Measurements from ENCODE around the gene KRT76.

KRT76 gene

GRCh38 chr12:52807544-52808470 lies 30.7 kb upstream of the KRT76 start:
- Histone ChIP-seq H3K9ac (ENCODE audit: low read depth, low read length) (no peak overlapping the region), H3K36me3 (ENCODE audit: insufficient read depth, low read length) (no peaks in the 10 kb centered on the region), H3K4me1 (ENCODE audit: insufficient read depth, low read length) (peaks cover 6% of the 10 kb centered on the region), H3K9me3 (ENCODE audit: control insufficient read depth, insufficient read depth, low read length) (no peaks in the 10 kb centered on the region)

- H3K9me3 ChIP-seq (ENCODE audit: control insufficient read depth, insufficient read depth, low read length) = no peaks in the 10 kb centered on the region
- no peaks in the 10 kb centered on the region for H3K36me3 ChIP-seq (ENCODE audit: insufficient read depth, low read length)
- no peak overlapping the region for H3K9ac ChIP-seq (ENCODE audit: low read depth, low read length)
- H3K4me1 ChIP-seq (ENCODE audit: insufficient read depth, low read length) = peaks cover 6% of the 10 kb centered on the region
These were observed 29.8 kb upstream of the KRT76 start for GRCh38 chr12:52806821-52807543.

DNA sequence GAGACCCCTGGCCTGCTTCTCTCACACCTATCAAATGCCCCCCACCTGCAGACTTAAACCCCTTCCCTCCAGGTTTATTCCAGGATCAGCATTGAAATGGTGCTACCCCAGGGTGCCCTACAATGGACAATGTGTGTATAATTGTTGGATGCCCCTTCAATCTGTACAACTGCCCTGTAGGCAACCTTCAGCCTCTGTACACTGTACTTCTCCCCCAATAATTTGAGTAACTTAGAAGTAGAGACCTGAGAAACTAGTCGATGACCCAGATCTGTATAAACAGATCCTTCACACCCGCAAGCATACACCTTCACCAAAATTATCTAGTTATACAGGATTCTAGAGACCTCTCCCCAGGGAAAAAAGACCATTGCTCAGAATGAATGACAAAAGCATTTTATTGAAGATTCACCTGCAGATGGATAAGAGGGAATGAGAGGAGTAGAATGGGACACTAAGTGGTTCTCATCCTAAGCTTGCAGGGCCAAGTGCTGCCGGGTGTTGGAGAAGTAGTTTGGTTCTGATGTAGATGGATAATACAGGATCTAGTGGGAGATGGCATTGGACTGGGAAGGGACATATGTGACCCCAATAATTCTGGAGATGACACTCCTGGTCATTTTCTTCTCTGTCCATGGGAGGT lies 29.1 kb upstream of the KRT76 start:
- H3K4me1 ChIP-seq (ENCODE audit: insufficient read depth, low read length) = peaks cover 6% of the 10 kb centered on the region
- no peaks in the 10 kb centered on the region for H3K36me3 ChIP-seq (ENCODE audit: insufficient read depth, low read length)
- no peak overlapping the region for H3K9ac ChIP-seq (ENCODE audit: low read depth, low read length)

DNA sequence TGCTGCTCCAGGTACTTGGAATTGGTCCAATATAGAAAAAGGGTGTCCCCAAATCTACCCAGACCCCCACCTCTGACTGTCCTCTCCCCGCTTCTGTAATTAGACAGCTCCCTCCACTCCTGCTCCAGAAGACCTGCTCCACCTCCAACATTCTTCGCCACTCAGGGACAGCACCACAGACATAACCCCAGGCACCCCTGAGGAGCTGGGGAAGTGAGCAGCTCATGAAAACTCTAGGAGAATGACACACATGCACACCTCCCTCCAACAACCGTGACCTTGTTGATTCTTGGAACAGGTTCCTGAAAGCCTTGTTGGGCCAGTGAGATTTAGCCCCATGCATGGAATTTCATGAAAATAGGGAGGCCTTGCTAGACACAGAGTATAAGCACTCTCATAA lies 28.6 kb upstream of the KRT76 start:
- no peaks in the 10 kb centered on the region for H3K9me3 ChIP-seq (ENCODE audit: control insufficient read depth, insufficient read depth, low read length)
- no peaks in the 10 kb centered on the region for H3K36me3 ChIP-seq (ENCODE audit: insufficient read depth, low read length)
- H3K9ac ChIP-seq (ENCODE audit: low read depth, low read length) = no peak overlapping the region
- peaks cover 9% of the 10 kb centered on the region for H3K4me1 ChIP-seq (ENCODE audit: insufficient read depth, low read length)

More for the DNA sequence above, 29.1 kb upstream of the KRT76 start:
- no peaks in the 10 kb centered on the region for H3K9me3 ChIP-seq (ENCODE audit: control insufficient read depth, insufficient read depth, low read length)

DNA sequence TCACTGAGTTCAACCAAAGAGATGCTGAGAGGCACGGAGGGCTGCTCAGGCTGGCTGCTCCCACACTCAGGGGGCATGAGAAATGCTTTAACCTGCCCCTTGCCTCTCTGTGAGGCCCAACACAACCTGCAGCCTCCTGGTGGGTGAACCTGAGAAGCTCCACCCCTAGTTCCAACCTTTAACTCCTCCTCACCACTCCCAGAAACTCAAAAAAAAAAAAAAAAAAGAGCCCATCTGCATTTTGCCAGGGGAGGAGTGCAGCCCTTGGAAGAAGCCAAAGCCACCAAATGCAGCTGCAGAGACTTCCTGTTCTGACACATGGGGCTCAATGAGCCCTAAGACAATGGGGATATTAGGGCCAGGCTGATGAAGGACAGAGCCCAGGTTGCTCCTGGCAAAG lies 27.9 kb upstream of the KRT76 start:
- Histone ChIP-seq H3K36me3 (ENCODE audit: insufficient read depth, low read length) (no peaks in the 10 kb centered on the region), H3K9ac (ENCODE audit: low read depth, low read length) (no peak overlapping the region), H3K4me1 (ENCODE audit: insufficient read depth, low read length) (peaks cover 16% of the 10 kb centered on the region)

GRCh38 chr12:52802442-52802841 lies 25.3 kb upstream of the KRT76 start:
- Histone ChIP-seq H3K9me3 (ENCODE audit: control insufficient read depth, insufficient read depth, low read length) (no peaks in the 10 kb centered on the region), H3K36me3 (ENCODE audit: insufficient read depth, low read length) (no peaks in the 10 kb centered on the region), H3K9ac (ENCODE audit: low read depth, low read length) (no peak overlapping the region), H3K4me1 (ENCODE audit: insufficient read depth, low read length) (peaks cover 21% of the 10 kb centered on the region)

More for the DNA sequence above, 27.9 kb upstream of the KRT76 start:
- no peaks in the 10 kb centered on the region for H3K9me3 ChIP-seq (ENCODE audit: control insufficient read depth, insufficient read depth, low read length)

GRCh38 chr12:52801773-52802172 lies 24.6 kb upstream of the KRT76 start:
- Histone ChIP-seq H3K9ac (ENCODE audit: low read depth, low read length) (no peak overlapping the region), H3K36me3 (ENCODE audit: insufficient read depth, low read length) (no peaks in the 10 kb centered on the region)

DNA sequence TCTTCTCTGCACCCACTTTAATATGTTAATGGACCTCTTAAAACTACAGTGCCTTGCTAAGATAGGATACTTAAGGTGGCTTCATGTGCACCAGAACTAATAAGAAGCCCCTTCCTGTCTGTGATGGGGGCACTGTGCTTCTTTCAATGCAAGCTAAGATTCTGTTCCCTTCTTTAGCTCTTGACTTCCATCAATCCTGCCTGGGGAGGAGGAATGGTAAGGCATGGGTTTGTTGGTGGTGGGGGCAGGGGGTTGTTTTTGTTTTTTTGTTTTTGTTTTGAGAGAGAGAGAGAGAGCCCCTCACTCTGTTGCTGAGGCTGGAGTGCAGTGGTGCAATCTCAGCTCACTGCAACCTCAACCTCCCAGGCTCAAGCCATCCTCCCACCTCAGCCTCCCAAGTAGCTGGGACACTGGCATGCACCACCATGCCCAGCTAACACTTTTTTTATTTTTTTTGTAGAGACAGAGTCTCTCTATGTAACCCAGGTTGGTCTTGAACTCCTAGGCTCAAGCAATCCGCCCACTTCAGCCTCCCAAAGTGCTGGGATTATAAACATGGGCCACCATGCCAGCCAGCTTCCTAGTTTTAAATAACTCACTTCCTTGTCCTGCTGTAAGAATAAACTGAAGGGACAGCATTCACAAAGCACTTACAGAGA lies 23.2 kb upstream of the KRT76 start:
- H3K36me3 ChIP-seq (ENCODE audit: insufficient read depth, low read length) = no peaks in the 10 kb centered on the region
- H3K9ac ChIP-seq (ENCODE audit: low read depth, low read length) = no peak overlapping the region
- no peaks in the 10 kb centered on the region for H3K9me3 ChIP-seq (ENCODE audit: control insufficient read depth, insufficient read depth, low read length)
- peaks cover 18% of the 10 kb centered on the region for H3K4me1 ChIP-seq (ENCODE audit: insufficient read depth, low read length)

More at GRCh38 chr12:52801773-52802172, 24.6 kb upstream of the KRT76 start:
- H3K4me1 ChIP-seq (ENCODE audit: insufficient read depth, low read length) = peaks cover 21% of the 10 kb centered on the region
- H3K9me3 ChIP-seq (ENCODE audit: control insufficient read depth, insufficient read depth, low read length) = no peaks in the 10 kb centered on the region

DNA sequence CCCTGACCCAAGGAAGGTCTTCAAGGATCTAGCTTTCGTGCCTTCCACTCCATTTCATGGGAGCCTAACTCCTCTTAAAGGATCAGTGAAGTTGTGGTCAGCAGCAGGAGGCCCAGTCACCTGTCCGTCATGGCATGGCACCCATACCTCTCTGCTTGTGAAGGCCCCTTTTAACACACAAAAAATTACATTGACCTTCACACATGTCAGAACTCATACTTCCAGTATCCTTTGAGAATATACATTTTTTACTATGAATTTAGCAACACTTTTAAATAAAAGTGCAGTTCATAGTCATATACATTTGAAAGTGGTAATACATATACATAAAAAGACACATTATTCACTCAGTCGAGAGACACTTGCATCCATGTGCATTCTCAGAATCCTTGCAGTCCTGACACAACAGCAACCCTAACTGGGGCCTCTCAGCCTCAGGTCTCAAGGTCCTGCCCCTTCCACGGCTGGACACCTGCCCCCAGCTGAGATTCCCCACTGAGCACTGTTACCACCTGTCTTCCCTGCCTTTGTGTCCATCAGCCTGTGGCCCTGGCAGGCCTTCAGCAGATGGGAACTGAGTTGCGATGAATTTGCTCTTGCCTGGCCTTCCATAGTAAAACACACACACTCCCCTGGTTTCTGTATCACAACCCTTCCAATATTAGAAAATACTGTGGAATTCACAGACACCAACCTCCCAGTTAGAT lies 22.5 kb upstream of the KRT76 start:
- no peaks in the 10 kb centered on the region for H3K36me3 ChIP-seq (ENCODE audit: insufficient read depth, low read length)
- H3K9me3 ChIP-seq (ENCODE audit: control insufficient read depth, insufficient read depth, low read length) = no peaks in the 10 kb centered on the region
- H3K4me1 ChIP-seq (ENCODE audit: insufficient read depth, low read length) = peaks cover 14% of the 10 kb centered on the region; the same call in 1 of the 2 replicates
- no peak overlapping the region for H3K9ac ChIP-seq (ENCODE audit: low read depth, low read length)

DNA sequence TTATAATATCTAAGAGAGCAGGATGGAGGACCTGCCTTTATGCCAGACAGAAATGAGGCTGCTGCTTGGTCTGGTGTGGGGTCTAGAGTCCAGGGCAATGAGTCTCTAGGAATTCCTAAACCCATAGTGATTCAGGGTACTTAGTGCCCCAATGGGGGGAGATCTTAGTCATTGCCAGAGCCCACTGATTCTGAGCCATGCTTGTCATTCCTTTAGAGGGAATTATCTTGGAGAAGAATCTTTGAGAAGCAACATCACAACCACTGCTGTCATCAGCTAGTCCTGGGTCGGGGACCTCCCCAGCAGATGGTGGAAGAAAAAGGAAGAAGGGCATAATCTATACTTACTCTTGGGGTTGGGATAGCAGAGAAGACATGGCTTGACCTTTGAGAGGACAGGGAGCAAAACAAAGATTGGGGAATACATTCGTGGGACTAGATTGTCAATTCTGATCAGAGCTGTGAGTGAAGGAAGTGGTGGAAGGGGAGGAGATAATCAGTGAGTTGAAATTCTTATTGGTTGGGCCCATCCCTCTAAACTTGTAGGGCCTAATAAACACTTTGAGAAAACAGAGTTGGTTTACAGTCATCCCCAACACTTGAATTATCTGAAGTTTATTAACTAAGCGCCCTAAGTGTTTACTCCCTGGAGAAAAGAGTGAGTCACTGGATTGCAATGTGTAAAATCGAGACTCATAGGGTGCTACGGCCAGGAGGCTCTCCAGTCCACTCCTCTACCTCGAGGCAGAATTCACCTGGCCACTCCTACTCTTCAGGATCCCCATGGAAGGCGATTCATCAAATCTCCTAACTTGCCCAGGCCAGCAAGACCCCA lies 21.7 kb upstream of the KRT76 start:
- H3K9ac ChIP-seq (ENCODE audit: low read depth, low read length) = no peak overlapping the region
- H3K36me3 ChIP-seq (ENCODE audit: insufficient read depth, low read length) = no peaks in the 10 kb centered on the region

DNA sequence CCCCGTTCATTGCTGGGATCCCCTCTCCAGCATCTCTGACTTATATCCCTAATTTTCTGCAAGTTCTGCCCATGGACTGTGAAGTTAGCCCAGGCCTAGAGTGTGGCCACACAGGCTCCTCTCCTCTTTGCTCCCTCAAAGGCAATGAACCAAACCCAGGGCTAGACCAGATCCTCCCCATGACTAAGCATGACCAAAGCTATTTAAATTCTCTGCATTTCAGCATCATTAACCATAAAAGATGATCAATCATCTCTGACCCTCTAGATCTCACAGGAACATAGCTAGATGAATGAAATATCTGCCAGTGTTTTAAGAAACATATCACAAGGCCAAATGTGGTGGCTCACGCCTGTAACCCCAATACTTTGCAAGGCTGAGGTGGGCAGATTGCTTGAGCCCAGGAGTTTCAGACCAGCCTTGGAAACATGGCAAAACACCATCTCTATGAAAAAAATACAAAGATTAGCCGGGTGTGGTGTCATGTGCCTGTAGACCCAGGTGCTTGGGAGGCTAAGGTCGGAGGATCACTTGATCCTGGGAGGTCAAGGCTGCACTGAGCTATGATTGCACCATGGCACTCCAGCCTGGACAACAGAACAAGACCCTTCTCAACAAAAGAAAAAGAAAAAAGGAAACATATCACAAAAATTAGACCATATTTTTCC lies 21.0 kb upstream of the KRT76 start:
- Histone ChIP-seq H3K4me1 (ENCODE audit: insufficient read depth, low read length) (peaks cover 14% of the 10 kb centered on the region; the same call in 1 of the 2 replicates), H3K9ac (ENCODE audit: low read depth, low read length) (no peak overlapping the region), H3K36me3 (ENCODE audit: insufficient read depth, low read length) (no peaks in the 10 kb centered on the region), H3K9me3 (ENCODE audit: control insufficient read depth, insufficient read depth, low read length) (no peaks in the 10 kb centered on the region)

More for the DNA sequence above, 21.7 kb upstream of the KRT76 start:
- peaks cover 14% of the 10 kb centered on the region; the same call in 1 of the 2 replicates for H3K4me1 ChIP-seq (ENCODE audit: insufficient read depth, low read length)
- no peaks in the 10 kb centered on the region for H3K9me3 ChIP-seq (ENCODE audit: control insufficient read depth, insufficient read depth, low read length)

- Histone ChIP-seq H3K4me1 (ENCODE audit: insufficient read depth, low read length) (peaks cover 14% of the 10 kb centered on the region; the same call in 1 of the 2 replicates), H3K9me3 (ENCODE audit: control insufficient read depth, insufficient read depth, low read length) (no peaks in the 10 kb centered on the region), H3K36me3 (ENCODE audit: insufficient read depth, low read length) (no peaks in the 10 kb centered on the region), H3K9ac (ENCODE audit: low read depth, low read length) (no peak overlapping the region)
These were observed 20.4 kb upstream of the KRT76 start for GRCh38 chr12:52797529-52797894.

All from ES-I3 (cell line).